RWPE2 (cell line): ENCODE data around the gene IL17REL.
A peak's percentile ranks its signal among the peaks of the same experiment; 100 is the strongest.

Source experiments
- ATAC-seq: fragments of 200-7000 bp; cut with Tn5 transposase; 3 replicates; pipeline ENCODE4 v1.9.1; 2021; ENCODE audit warnings: low read depth
- DNase-seq: peaks from one replicate; pipeline ENCODE4 v3.0.0-alpha.2; 2020; ENCODE audit warnings: low spot score
- H3K27ac ChIP-seq: fragments of 450-650 bp; 2 replicates; pipeline ENCODE4 v1.5.1; 2017; ENCODE audit warnings: mild to moderate bottlenecking; ENCODE audit not compliant: poor library complexity, severe bottlenecking
- H3K27me3 ChIP-seq: fragments of 250-450 bp; sonication (Bioruptor Pico); 2 replicates; pipeline ENCODE4 v1.5.1; 2021; ENCODE audit warnings: mild to moderate bottlenecking, moderate library complexity; ENCODE audit not compliant: insufficient read depth, poor library complexity, severe bottlenecking
- H3K36me3 ChIP-seq: fragments of 250-450 bp; sonication (Bioruptor Pico); 2 replicates; pipeline ENCODE4 v1.5.1; 2020; ENCODE audit warnings: low read depth, mild to moderate bottlenecking, moderate library complexity
- H3K4me1 ChIP-seq: fragments of 250-450 bp; sonication (Bioruptor Pico); 2 replicates; pipeline ENCODE4 v1.5.1; 2021; ENCODE audit warnings: mild to moderate bottlenecking, moderate library complexity; ENCODE audit not compliant: insufficient read depth, poor library complexity, severe bottlenecking
- H3K4me3 ChIP-seq: fragments of 250-450 bp; sonication (Bioruptor Pico); 2 replicates; pipeline ENCODE4 v1.5.1; 2021; ENCODE audit warnings: mild to moderate bottlenecking, moderate library complexity; ENCODE audit not compliant: severe bottlenecking
- H3K9me3 ChIP-seq: fragments of 250-450 bp; sonication (Bioruptor Pico); 2 replicates; pipeline ENCODE4 v1.5.1; 2021; ENCODE audit warnings: mild to moderate bottlenecking, moderate library complexity; ENCODE audit not compliant: severe bottlenecking
- TF ChIP-seq, protein P1 (sequence below): fragments of 450-650 bp; IDR thresholded peaks from one replicate; pipeline ENCODE4 v1.5.1; 2017; ENCODE audit warnings: mild to moderate bottlenecking, moderate library complexity; ENCODE audit not compliant: poor library complexity, severe bottlenecking

The IL17REL gene

DNA sequence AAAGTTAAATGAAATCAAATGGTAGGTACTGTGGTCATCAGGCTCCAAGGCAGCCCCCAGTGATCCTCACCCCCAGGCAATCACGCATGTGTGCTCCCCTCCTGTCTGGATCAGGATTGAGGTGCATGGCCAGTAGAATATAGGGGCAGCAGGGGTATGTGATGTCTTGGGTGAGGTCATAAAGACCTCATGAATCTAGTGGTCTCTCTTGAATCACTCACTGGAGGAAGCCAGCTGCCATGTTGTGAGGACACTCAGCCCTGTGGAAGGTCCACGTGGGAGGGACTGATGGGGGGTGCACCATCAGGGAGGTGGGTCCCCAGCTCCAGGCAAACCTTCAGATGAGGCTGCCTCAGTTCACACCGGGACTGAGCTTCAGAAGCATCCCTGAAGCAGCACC lies 6.8 kb upstream of the IL17REL start:
- no peak overlapping the region for H3K4me3 ChIP-seq
- no peaks in the 10 kb centered on the region for H3K36me3 ChIP-seq
- peaks cover 7% of the 10 kb centered on the region for H3K27me3 ChIP-seq
- no peak overlapping the region for H3K27ac ChIP-seq
- DNase-seq (no peak), ATAC-seq (no peak)
- peaks cover 7% of the 10 kb centered on the region for H3K4me1 ChIP-seq
- H3K9me3 ChIP-seq, result no peaks in the 10 kb centered on the region
- TF ChIP-seq, protein P1, sequence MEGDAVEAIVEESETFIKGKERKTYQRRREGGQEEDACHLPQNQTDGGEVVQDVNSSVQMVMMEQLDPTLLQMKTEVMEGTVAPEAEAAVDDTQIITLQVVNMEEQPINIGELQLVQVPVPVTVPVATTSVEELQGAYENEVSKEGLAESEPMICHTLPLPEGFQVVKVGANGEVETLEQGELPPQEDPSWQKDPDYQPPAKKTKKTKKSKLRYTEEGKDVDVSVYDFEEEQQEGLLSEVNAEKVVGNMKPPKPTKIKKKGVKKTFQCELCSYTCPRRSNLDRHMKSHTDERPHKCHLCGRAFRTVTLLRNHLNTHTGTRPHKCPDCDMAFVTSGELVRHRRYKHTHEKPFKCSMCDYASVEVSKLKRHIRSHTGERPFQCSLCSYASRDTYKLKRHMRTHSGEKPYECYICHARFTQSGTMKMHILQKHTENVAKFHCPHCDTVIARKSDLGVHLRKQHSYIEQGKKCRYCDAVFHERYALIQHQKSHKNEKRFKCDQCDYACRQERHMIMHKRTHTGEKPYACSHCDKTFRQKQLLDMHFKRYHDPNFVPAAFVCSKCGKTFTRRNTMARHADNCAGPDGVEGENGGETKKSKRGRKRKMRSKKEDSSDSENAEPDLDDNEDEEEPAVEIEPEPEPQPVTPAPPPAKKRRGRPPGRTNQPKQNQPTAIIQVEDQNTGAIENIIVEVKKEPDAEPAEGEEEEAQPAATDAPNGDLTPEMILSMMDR, result no peak

DNA sequence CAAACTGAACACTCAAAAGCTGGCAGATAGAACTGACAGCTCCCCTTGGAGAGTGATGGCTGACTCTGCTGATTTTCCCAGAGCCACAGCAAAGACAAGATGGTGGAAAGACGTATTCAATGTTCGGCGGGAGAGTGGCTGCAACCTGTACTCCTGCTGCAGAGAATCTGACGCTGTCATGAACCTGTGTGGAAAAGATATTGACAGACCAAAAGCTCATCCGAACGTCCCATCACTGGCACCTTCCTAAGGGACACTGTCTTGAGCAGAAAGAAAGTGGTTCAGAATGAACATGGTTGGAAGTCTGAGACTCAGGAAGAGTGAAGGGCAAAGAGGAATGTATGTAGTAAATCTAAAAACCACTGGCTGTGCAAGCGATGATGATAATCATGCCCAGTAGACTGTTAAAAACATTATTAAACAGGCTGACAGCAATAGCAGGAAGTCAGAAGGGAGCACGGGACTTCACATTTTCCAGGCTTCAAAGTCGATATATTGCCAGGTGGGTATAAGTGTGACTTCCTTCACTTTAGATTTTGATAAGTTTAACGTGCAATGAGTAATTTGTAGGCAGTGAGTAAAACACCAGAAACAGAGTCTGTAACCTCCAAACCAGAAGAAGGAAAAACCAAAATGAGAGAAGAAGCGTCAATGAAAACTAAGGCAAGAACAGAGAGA lies 6.2 kb upstream of the IL17REL start:
- TF ChIP-seq, protein P1, result no peak
- Histone ChIP-seq H3K27me3 (peaks cover 12% of the 10 kb centered on the region), H3K27ac (no peak overlapping the region), H3K9me3 (no peaks in the 10 kb centered on the region), H3K4me1 (peaks cover 7% of the 10 kb centered on the region), H3K36me3 (no peaks in the 10 kb centered on the region), H3K4me3 (no peak overlapping the region)
- DNase-seq, result no peak
- no peak for ATAC-seq

DNA sequence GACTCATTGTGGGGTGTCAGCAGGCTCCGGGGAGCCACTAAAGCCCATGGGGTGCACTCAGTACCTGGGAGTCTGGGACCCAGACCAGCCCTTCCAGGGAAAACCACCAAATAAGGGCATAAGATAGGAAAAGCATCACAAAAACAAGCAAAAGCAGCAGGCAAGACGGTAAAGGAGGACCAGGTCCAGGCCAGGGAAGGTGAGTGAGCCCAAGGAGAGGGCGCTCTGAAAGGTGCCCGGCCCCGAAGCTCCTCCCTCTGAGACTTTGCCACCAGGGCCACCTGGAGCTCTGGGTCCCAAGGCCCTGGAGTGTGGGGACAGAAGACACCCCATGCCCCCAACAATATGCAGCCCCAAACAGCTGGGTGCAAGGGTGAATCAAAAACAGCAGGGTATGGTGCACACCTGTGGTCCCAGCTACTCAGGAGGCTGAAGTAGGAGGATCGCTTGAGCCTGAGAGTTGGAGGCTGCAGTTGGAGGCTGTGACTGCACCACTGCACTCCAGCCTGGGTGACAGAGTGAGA lies 5.2 kb upstream of the IL17REL start:
- H3K4me1 ChIP-seq, result peaks cover 7% of the 10 kb centered on the region
- no peak for ATAC-seq
- H3K27me3 ChIP-seq, result peaks cover 18% of the 10 kb centered on the region
- no peak for DNase-seq
- H3K36me3 ChIP-seq, result no peaks in the 10 kb centered on the region
- H3K27ac ChIP-seq, result no peak overlapping the region
- TF ChIP-seq, protein P1, result no peak
- no peak overlapping the region for H3K4me3 ChIP-seq
- H3K9me3 ChIP-seq, result no peaks in the 10 kb centered on the region

DNA sequence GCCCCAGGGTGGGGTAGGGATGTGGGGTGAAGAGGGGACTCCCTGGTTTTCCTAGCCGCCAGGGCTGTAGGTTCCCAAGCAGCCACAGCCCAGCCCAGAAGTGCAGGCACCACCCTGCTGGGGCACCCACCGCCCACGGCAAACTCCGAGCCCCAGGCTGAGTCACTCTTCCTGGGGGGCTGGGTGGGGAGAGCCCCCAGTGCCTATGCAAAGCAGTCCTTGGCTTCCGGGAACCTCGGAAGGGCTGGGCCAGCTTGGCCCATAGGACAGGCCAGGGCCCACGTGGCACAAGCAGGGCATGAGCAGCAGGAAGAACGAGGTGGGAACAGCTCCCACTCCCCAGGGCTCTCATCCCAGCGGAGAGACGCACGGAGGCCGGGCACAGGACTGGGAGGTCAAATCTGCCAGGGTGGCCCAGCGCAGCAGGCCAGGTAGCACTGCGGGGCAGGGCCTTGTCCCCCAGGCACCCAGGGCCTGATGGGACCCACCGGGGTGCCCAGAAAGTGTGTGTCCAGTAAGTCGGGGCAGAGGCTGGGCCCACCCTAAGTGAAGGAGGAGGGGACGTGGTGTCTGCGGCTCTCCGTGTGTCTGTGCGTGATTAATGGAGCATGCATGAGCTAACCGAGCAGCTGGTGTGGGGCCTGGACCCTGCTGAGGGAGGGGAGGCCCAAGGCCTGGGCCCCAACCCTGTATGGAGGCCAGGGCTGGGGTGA lies 4.6 kb upstream of the IL17REL start:
- Histone ChIP-seq H3K36me3 (no peaks in the 10 kb centered on the region), H3K27ac (no peak overlapping the region), H3K4me3 (no peak overlapping the region), H3K27me3 (peaks cover 19% of the 10 kb centered on the region), H3K4me1 (peaks cover 7% of the 10 kb centered on the region), H3K9me3 (no peaks in the 10 kb centered on the region)
- DNase-seq (peak; percentile 51), ATAC-seq (peak; percentile 58)
- TF ChIP-seq, protein P1, result no peak
